DLD1 (cell line): ENCODE measurements around the gene DGKZ.

Experiments used
- in situ Hi-C: cut with HindIII; loops from 2 replicates; pipeline ENCODE4 v1.10.0; 2017; ENCODE audit warnings: low sequenced_read_pairs

Gene DGKZ

GRCh38 chr11:46327829-46328228 lies 19.4 kb upstream of the DGKZ start:
- in situ Hi-C loops, result no loop called here

GRCh38 chr11:46330154-46330553 lies 17.1 kb upstream of the DGKZ start:
- in situ Hi-C loops, result no loop called here

GRCh38 chr11:46330563-46331281 lies 16.5 kb upstream of the DGKZ start:
- in situ Hi-C loops, result no loop called here

GRCh38 chr11:46331282-46331984 lies 15.8 kb upstream of the DGKZ start:
- in situ Hi-C loops, result no loop called here

- in situ Hi-C loops, result no loop called here
These were observed 15.1 kb upstream of the DGKZ start for GRCh38 chr11:46332093-46332567.

- in situ Hi-C loops, result no loop called here
These were observed 14.5 kb upstream of the DGKZ start for GRCh38 chr11:46332568-46333393.

- in situ Hi-C loops, result no loop called here
These were observed 13.8 kb upstream of the DGKZ start for GRCh38 chr11:46333394-46333947.

GRCh38 chr11:46334211-46334610 lies 13.1 kb upstream of the DGKZ start:
- in situ Hi-C loops, result no loop called here

- in situ Hi-C loops, result no loop called here
These were observed 12.0 kb upstream of the DGKZ start for GRCh38 chr11:46335271-46335670.

- in situ Hi-C loops, result no loop called here
These were observed 11.2 kb upstream of the DGKZ start for GRCh38 chr11:46335890-46336562.

GRCh38 chr11:46336563-46337180 lies 10.6 kb upstream of the DGKZ start:
- in situ Hi-C loops, result no loop called here

GRCh38 chr11:46337626-46338345 lies 9.5 kb upstream of the DGKZ start:
- in situ Hi-C loops, result no loop called here

- in situ Hi-C loops, result no loop called here
These were observed 8.7 kb upstream of the DGKZ start for GRCh38 chr11:46338636-46338987.

- in situ Hi-C loops, result no loop called here
These were observed 8.1 kb upstream of the DGKZ start for GRCh38 chr11:46338988-46339666.

- in situ Hi-C loops, result no loop called here
These were observed 7.4 kb upstream of the DGKZ start for GRCh38 chr11:46339816-46340215.

GRCh38 chr11:46341454-46341853 lies 5.8 kb upstream of the DGKZ start:
- in situ Hi-C loops, result no loop called here

GRCh38 chr11:46342239-46342638 lies 5.0 kb upstream of the DGKZ start:
- in situ Hi-C loops, result no loop called here

- in situ Hi-C loops, result no loop called here
These were observed 3.7 kb upstream of the DGKZ start for GRCh38 chr11:46343520-46343919.

- in situ Hi-C loops, result no loop called here
These were observed 2.1 kb upstream of the DGKZ start for GRCh38 chr11:46345131-46345597.
